Measurements from ENCODE around the gene DST.
"Not testable (repeated sequence)": the region's sequence is repeated elsewhere in the genome, so short reads cannot be mapped to it uniquely, and the experiment has no call there.

The DST gene

DNA sequence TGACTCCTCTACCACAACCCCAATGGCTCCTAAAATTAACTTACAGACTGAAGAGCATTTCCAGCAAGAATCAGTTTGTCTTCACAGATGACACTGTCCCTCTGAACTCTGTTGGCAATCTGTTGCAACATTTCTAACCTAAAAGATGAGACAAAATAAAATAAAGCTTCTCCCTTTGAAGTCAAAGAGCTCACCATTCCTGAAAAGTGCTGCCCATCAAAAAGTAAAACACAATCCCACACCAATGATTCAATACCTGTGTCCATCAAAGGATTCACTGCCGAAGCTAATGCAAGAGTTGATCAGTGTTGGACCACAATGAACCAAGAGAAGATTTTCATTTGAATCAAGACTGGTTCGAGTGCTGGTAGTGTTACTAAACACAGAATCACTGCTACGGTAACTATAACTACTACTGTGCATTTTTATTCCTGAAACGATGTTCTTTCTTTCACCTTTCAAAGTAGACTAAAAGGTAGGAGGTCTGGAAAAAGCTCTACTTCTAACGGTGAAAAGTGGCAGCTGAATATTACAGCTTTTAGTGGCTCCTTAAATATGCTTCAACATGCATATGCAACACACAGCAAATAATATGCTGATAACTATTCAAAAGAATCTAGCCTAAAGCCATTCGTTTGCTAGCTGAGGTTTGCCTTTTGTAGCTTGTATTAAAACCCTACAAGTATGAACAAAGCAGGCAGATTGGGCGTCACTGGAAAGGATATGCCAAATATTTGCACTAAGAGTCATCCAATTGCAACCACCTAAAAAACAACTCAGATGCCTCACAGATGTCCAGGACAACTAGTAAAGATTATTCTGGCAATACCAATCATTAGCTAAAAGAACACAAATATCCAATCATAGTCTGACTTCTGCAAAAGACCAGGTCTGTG lies at the start of gene DST:
Gene DST (minus strand): TSS at position 524 of the 896 bp plus-strand sequence.
- peak; percentile 59 for DNase-seq

DNA sequence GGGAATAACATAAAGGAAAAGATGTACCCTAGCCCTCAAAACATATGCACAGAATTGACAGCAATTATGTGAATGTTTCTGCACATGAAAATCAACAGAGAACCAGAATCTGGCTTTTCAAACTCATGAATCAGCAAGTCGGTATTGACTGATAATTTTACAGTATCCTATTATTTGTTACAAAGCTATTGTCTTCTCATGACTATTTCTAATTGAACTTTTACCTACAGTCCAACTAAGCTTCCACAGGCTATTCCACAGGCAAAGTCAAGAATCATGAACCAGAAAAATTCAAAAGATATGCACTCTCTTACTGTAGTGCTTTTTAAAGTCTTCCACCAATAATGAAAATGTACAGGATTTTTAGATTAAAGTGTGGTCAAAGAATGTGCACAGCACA lies 49.1 kb upstream of the DST start:
- no peak for DNase-seq

DNA sequence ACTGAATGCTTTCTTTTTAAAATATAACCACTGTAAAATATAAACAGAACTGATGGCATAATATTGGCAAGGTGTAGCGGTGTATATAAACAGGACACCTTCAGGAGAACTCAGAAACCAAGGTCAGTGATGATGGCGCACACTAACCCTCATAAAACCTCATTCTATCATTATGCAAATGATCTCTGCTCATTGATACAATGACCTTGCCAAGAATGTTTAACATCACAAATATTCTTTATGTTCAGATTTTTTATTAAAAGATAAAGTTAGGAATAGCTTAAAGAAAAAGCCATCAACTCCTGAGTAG lies 48.6 kb upstream of the DST start:
- no peak for DNase-seq

DNA sequence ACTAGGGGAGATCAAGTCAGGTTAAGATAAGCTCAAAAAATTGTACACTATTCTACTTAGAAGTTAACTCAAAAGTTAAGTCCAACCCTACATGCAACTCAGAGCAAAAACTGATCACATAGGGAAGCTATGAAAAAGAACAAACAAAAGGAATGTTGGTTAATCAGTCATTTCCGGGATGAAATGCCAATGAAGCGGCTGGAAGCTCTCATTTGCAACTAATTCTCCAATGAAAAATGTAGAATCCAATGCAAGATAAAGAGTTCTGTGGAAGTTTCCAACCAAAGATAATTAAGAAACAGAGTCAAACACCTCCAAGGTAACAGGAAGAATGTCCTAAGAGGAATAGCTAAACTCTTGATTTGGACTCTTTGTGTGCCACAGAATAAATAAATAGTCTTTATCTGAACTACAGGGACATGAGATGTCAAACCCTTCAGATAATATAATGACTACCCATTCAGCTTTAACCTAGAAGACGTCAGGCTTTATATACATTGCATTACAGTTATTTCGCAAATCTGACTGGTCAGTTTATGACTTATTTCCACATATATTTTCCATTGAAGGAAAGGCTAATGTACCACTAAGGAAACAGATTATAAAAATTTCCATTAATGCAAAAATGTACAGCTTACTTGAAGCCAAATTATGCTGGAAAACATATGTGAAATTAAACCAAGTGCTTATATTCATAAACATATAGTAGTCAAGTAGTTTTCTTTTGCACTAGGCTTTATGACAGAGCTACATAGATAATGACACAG lies 48.0 kb upstream of the DST start:
- DNase-seq, result no peak

DNA sequence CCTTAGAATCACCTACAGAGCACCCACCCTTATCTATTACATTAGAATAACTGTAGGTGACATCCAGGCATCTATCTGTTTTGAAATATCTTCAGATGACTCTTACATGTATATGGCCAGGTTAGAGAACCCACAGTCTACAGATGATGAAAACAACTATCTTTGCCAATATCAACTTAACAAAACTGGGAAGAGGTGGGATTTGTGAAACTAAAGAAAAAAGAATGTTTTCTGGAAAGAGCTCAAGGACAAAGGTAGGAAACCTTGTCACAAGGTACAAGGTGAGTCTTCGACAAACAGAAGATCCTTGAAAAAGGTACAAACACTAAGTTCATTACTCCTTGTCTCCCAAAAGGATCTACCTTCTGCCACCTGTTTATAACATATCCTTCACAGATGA lies 47.0 kb upstream of the DST start:
- no peak for DNase-seq

DNA sequence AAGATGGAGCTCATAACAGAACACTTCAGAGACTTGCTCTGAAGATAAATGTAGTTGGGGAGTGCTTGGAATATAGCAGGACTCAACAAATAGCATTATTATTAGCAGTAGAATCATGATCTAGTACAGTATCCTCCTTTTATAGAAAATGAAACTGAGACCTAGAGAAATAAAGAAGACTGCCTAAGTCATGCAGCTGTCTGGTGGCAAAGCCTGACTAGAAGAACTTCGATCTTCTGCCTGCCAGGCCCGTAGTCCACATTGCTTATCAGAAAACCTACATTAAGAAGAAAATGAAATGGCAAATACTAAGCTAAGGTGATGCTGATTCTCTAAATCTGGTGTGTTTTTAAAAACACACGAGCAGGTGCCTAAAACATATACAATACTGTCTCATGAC lies 46.4 kb upstream of the DST start:
- DNase-seq, result no peak

DNA sequence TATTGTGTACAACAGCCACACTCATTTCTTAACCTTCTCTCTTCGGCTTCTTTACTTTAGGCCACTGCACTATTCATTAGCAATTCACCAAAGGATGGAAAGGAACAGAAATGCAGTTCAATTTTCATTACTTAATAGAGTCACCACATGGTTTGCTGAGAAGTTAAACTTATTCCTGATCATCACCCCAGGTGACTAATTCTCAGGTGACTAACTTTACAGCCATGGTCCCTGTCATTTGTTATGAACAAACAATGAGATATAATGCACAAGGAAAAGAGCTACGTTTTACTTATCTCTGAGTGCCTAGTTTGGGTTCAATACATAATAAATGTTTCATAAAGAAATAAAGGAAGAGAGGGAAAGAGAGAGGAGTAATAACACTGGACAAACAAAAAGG lies 45.8 kb upstream of the DST start:
- no peak for DNase-seq

DNA sequence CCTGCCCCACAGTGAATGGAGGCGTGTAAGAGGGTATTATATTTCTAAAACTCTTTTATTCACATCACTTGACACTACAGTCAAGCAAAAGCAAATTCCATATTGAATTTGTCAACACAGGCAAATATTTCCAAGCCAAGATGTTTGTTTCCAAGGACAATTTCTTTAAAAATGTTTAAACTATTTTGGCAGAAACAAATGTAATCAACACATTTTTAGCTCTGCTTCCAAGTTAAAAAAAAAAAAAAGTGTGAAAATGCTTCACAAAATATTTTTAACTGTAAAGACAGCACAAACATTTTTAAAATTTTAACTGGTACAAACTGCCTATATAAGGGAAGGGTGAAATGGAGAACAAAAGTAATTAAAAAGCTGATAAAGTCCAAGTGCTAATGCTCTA lies 44.9 kb upstream of the DST start:
- DNase-seq, result no peak

DNA sequence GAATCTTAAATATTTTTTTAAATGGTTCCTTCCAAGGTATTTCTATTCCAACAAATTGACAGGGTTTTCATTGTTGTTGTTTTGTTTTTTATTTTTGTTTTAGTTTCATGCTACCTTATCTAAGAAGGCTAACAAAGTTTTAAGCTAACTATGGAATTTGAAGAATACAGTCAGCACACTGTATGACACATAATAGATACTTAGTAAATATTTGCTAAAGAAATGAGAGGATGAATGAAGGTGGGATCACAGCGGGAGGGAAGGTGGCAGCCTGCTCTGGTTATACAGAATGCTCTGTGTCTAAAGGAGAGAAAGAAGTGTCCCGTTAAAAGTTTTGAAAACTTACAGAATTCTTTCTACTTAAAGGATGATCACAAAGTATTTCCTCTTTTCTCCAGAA lies 43.7 kb upstream of the DST start:
- DNase-seq, result no peak

DNA sequence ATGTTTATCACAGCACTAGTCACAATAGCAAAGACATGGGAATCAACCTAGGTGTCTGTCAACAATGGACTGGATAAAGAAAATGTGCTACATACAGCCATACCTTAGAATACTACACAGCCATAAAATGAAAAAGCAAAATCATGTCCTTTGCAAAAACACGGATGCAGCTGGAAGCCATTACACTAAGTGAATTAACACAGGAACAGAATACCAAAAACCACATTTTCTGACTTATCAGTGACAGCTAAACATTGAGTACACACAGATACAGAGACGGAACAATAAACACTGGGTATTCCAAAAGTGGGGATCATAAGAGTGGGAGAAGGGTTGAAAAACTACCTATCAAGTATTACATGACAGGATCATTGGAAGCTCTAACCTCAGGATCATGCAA lies 43.3 kb upstream of the DST start:
- DNase-seq, result no peak

DNA sequence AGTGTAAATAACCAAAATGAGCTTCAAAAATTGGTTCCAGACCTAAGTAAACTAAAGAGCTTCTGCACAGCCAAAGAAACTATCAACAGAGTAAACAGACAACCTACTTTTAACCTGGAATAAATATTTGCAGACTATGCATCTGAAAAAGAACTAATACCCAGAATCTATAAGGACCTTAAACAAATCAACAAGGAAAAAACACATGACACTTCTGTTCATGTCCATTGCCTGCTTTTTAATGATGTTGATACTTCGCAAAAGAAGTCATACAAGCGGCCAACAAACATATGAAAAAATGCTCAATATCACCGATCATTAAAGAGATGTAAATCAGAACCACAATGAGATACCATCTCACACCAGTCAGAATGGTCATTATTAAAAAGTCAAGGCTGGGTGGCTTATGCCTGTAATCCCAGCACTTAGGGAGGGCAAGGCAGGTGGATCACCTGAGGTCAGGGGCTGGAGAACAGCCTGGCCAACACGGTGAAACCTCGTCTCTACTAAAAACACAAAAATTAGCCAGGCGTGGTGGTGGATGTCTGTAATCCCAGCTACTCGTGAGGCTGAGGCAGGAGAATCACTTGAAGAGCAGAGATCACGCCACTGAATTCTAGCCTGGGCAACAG lies 42.5 kb upstream of the DST start:
- no peak for DNase-seq

DNA sequence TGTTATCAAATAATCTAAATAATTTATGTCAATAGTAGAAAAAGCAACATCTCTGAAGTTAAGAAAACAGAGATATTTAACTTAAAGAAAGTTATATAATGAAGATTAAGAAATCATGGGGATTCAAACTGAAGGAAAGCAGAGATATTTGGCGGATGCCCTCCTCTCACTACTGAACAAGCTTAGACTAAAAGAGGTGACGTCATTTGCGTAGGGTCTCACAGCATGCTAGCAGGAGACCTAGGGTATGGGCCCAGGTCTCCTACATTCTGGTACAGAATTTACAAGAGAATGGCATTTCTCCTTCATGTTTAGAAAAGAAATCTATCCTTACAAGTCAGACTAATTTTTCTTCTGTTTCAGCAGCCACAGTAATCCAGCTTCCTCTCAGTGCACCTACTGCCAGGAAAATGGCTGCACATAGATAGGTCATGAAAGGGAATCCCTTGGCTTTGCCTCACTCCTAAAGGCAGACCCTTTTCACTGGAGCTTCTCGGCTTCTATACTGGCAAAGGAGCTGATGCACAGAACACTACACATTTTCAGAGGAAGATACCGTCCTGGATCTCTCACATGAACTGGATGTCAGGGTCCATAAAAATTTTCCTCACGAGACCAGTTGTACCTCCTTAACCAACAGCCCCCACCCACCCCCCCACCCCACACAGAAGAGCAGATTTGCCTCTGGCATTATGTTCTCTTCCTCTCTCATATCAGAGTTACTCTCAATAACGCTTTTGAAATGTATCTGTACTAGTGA lies 41.8 kb upstream of the DST start:
- no peak for DNase-seq

DNA sequence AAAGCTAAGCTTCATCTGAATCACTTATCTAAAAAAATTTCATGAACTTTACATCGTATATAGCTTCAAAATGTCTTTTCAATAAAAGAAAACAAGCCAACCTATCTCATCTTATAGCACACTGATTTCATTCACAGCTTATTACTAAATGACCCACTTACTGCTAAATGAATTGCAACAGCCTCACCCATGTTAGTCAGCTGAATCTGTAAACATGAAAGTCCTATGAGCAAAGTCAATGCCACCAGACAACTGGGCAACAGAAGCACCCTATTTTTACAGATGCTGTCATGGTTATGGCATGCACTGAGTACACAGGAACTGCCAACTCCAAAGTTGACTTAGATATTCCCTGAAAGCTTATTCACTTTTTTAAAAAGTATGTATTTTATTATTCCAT lies 41.2 kb upstream of the DST start:
- no peak for DNase-seq

DNA sequence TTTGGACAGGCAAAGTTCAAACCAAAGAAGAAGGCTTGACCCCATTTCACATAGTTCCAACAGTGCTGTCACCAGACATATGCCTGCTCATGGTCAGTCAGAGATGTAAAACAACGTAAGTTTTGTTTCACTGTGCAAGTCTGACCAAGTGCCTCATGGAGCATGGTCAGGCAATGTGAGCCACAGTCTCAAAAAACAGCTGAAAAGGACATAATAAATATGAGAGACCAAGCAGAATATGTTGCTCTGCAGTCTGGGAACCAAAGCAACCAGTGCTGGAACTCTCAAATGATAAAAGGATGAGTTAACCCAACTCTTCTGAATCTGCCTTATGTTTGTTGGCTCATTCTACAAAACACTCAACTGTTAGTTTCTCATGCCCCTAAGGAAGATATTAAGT lies 39.9 kb upstream of the DST start:
- no peak for DNase-seq

DNA sequence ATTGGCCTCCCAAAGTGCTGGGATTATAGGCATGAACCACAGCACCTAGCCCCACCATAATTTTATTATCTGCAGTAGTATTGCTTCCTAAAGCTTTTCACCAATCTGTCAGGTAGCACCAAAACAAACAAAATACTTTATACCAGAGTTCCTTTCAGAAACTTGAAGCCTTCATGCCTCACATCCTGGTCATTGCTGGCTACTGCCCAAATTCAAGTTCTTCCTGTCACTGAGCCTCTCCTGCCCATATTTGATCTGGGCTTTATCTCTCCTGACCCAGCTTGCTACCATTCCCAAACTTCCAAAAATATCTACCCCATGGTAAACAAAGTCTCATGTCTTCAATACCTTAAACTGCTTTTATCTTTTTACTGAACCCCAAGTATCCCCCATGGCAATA lies 34.9 kb upstream of the DST start:
- DNase-seq, result no peak

DNA sequence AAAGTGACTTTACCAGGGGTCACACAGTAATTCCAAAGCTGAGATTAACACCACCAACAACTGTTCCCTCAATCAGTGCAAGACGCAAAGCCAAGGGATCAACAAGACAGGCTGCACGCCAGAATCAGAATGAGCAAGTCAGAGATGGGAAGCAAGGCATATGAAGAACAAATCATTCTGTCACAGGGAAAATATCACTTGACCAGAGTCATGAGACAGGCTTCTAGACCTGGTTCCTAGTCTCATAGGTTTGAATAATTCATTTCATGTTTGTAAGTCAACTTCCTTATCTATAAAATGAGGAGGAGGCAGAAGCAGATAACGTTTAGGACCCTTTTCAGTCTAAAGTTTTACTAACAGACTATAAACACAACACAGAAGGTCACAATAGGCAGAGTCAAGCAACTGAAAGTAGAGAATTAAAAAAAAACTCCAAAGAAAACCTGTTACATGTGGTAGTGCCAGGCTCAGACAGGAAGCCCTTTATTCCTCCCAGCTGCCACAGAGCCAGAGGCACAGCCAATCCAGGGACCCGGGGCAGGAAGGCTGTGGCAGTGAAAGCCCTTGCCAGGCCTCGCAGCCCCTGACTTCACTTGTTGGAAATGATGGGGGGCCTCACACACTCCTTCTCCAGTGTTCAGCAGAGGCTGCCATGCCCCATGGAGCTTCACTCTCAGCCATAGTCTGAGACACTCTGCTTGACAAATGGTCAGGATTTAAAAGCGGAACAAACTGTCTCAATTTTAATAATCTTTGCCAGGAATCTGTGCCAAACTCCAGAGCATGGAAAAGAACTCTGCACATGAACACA lies 29.2 kb upstream of the DST start:
- no peak for DNase-seq

DNA sequence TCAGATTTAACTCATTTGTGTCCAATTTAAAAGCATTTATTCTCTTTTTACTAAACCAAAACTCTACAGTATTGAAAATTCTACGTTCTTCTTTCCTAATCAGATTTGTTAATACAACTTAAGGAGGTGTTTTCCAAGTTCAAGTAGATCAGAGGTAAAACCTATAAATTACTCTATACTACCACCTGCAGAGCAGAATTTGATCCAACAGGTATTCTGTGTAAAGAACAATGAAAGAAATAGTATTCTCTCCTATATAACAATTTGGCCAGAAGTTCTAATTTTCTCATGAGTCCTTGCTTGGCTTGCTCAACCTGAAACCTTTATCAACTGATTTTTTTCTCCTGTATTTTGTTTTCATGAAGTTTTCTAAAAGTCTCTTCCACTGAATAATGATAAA lies 28.5 kb upstream of the DST start:
- DNase-seq, result no peak

DNA sequence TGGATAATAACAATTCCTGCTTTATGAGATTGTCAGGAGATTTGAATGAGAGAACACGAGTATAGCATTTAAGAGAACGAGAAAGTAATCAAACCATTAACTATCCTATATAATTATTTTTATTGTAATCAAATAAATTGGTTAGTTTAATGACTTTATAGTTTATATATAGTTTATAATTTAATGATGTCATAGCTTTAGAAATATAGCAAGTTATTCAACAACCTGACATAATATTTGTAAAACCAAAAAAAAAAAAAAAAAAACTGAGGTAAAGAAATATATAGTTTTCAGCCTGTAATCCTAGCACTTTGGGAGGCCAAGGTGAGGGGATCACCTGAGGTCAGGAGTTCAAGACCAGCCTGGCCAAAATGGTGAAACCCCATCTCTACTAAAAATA lies 26.4 kb upstream of the DST start:
- no peak for DNase-seq

DNA sequence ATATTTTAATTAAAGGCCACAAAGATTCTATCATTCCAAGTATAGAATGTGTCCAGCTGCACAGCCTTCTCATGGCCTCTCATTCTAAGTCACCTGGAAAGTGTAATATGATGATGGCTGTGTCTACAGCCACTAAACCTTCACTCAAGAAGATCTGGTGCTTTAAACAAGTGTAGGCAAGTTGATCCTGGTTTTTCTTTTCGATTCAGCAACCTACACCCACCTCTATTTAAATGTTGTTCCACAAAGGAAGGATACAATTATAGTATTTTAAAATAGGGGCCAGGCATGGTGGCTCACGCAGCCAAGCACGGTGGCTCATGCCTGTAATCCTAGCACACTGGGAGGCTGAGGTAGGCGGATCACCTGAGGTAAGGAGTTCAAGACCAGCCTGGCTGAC lies 25.5 kb upstream of the DST start:
- DNase-seq, result no peak

DNA sequence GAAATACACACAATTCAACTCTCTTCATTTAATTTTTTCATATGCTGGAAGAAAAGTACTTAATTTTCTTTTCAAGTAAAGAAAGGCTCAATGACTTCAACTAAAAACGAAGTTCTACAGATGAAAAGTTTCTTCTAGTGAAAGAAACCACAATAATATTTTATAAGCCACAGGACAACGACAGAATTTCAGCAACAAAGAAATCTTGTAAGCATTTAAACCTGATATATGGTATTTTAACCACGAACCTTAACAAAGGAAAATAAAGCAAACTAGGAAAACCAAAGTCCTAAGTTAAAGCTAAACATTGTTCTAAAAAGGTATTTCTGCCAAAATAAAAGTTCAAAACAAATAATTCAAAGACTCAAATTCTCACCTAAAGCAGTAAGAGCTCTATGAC lies 24.6 kb upstream of the DST start:
- no peak for DNase-seq

DNA sequence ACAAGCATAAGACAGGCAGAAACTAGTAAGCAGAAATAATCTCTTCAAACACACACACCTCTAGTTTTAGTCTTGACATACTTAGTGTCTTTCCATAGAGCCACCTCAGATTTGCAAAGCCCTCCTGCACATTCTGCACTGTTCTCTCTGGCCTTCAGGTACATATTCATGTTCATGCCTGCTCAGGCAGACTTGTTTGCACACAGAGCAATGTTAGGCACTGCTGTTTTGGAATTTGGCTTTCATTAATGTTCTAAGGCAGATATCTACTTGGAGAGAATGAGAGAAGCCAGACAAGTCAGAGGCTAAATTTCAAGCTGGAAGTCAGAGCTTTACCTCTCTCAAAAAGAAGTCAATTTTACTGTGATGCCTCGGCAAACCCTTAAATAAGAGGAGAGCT lies 21.3 kb upstream of the DST start:
- no peak for DNase-seq

DNA sequence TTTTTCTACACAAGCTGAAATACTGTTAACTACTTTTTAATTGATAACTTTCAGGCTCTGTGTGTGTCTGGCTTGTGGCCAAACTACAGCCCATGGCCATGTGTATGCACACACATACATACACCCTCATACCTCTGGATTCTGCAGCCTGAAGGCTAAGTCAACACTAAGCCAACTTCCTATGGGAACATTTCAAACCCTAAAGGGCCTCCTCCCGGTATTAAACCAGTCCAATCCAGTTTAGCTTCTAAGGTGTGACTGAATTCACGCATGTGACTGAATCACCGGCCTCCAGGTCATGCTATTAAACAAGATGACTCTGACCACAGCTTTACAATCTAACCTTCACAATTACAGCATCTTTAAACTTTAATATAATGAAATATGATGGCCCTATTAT lies 20.7 kb upstream of the DST start:
- no peak for DNase-seq

DNA sequence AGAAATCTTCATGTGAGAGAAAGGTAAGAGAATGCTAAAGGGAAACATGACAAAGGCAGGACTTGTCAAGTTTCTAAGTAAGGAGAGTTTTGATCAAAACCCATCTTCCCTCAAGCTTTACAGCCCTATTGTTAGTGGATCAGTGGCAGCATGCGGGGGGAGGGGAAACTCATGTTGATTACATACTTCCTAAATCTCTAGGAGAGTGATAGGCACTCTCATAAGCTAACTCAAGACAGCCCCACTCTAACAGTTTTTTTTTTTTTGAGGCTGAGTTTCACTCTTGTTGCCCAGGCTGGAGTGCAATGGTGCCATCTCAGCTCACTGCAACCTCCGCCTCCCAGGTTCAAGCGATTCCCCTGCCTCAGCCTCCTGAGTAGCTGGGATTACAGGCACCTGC lies 18.6 kb upstream of the DST start:
- DNase-seq, result not testable (repeated sequence)
